Measurements from ENCODE around the gene TNFRSF18. TPM values are rescaled to one million over a fixed set of nuclear protein-coding genes. Genes with fewer than 3 reads are reported as not detected.

TNFRSF18 gene
- total and polyA plus RNA-seq, 2 experiments from 2014 or later = 1.1 to 1.5 TPM

GRCh38 chr1:1242461-1243265, 36.3 kb upstream of the TNFRSF18 start:
- Histone ChIP-seq H4K20me1 (replicated peaks; ENCODE audit: insufficient read depth) (no peaks in the 10 kb centered on the region), H3F3A (replicated peaks; ENCODE audit: low read depth) (no peaks in the 10 kb centered on the region), H3K36me3 (ENCODE audit: insufficient read depth) (no peaks in the 10 kb centered on the region), H3K4me1 (ENCODE audit: insufficient read depth) (peaks cover 3% of the 10 kb centered on the region; the same call in 1 of the 2 replicates), H3K9me2 (ENCODE audit: insufficient read depth) (no peaks in the 10 kb centered on the region), H3K27ac (ENCODE audit: low read depth) (no peak overlapping the region), H3K4me3 (no peak overlapping the region), H3K27me3 (ENCODE audit: insufficient read depth) (peaks cover 10% of the 10 kb centered on the region; the same call in 1 of the 2 replicates), H2AFZ (no peak overlapping the region), H3K4me2 (no peak overlapping the region), H3K79me2 (replicated peaks; ENCODE audit: insufficient read depth) (no peaks in the 10 kb centered on the region)
- H3K9me3 Mint-ChIP-seq = no peaks in the 10 kb centered on the region
- TF ChIP-seq, protein P1, sequence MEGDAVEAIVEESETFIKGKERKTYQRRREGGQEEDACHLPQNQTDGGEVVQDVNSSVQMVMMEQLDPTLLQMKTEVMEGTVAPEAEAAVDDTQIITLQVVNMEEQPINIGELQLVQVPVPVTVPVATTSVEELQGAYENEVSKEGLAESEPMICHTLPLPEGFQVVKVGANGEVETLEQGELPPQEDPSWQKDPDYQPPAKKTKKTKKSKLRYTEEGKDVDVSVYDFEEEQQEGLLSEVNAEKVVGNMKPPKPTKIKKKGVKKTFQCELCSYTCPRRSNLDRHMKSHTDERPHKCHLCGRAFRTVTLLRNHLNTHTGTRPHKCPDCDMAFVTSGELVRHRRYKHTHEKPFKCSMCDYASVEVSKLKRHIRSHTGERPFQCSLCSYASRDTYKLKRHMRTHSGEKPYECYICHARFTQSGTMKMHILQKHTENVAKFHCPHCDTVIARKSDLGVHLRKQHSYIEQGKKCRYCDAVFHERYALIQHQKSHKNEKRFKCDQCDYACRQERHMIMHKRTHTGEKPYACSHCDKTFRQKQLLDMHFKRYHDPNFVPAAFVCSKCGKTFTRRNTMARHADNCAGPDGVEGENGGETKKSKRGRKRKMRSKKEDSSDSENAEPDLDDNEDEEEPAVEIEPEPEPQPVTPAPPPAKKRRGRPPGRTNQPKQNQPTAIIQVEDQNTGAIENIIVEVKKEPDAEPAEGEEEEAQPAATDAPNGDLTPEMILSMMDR (conservative IDR thresholded peaks at IDR 0.05; ENCODE audit: low read depth in 2 of 2) = no peak
- no peak for TF ChIP-seq CREB1 (CRISPR knock-in tag; IDR thresholded peaks at IDR 0.05; ENCODE audit: low read depth)
- no peak for TF ChIP-seq EZH2phosphoT487 (IDR thresholded peaks at IDR 0.05; ENCODE audit: unreplicated experiment)
- TF ChIP-seq ZNF331 (CRISPR knock-in tag; IDR thresholded peaks at IDR 0.05; ENCODE audit: low read depth) = no peak
- TF ChIP-seq NANOG (IDR thresholded peaks at IDR 0.05; ENCODE audit: borderline replicate concordance) = no peak
- TF ChIP-seq, protein P2, sequence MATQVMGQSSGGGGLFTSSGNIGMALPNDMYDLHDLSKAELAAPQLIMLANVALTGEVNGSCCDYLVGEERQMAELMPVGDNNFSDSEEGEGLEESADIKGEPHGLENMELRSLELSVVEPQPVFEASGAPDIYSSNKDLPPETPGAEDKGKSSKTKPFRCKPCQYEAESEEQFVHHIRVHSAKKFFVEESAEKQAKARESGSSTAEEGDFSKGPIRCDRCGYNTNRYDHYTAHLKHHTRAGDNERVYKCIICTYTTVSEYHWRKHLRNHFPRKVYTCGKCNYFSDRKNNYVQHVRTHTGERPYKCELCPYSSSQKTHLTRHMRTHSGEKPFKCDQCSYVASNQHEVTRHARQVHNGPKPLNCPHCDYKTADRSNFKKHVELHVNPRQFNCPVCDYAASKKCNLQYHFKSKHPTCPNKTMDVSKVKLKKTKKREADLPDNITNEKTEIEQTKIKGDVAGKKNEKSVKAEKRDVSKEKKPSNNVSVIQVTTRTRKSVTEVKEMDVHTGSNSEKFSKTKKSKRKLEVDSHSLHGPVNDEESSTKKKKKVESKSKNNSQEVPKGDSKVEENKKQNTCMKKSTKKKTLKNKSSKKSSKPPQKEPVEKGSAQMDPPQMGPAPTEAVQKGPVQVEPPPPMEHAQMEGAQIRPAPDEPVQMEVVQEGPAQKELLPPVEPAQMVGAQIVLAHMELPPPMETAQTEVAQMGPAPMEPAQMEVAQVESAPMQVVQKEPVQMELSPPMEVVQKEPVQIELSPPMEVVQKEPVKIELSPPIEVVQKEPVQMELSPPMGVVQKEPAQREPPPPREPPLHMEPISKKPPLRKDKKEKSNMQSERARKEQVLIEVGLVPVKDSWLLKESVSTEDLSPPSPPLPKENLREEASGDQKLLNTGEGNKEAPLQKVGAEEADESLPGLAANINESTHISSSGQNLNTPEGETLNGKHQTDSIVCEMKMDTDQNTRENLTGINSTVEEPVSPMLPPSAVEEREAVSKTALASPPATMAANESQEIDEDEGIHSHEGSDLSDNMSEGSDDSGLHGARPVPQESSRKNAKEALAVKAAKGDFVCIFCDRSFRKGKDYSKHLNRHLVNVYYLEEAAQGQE (IDR thresholded peaks at IDR 0.05; ENCODE audit: unreplicated experiment) = no peak
- TF ChIP-seq, protein P3, sequence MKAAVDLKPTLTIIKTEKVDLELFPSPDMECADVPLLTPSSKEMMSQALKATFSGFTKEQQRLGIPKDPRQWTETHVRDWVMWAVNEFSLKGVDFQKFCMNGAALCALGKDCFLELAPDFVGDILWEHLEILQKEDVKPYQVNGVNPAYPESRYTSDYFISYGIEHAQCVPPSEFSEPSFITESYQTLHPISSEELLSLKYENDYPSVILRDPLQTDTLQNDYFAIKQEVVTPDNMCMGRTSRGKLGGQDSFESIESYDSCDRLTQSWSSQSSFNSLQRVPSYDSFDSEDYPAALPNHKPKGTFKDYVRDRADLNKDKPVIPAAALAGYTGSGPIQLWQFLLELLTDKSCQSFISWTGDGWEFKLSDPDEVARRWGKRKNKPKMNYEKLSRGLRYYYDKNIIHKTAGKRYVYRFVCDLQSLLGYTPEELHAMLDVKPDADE (IDR thresholded peaks at IDR 0.05) = no peak
- no peak for TF ChIP-seq EZH2 (IDR thresholded peaks at IDR 0.05; ENCODE audit: low read depth, unreplicated experiment)
- TF ChIP-seq ZNF114 (CRISPR knock-in tag; IDR thresholded peaks at IDR 0.05) = no peak
- TF ChIP-seq POLR2AphosphoS5 (IDR thresholded peaks at IDR 0.05; ENCODE audit: low read depth) = no peak
- no peak for TF ChIP-seq JUNB (IDR thresholded peaks at IDR 0.05; ENCODE audit: unreplicated experiment)
- TF ChIP-seq ZNF462 (CRISPR knock-in tag; IDR thresholded peaks at IDR 0.05) = no peak
- no peak for TF ChIP-seq STAT1 (IDR thresholded peaks at IDR 0.05; ENCODE audit: unreplicated experiment)
- H3K27ac Mint-ChIP-seq = no peak overlapping the region
- no peak overlapping the region for H3K4me3 Mint-ChIP-seq
- no peak for ATAC-seq
- H3K36me3 Mint-ChIP-seq (ENCODE audit: low read depth) = no peaks in the 10 kb centered on the region
- H3K27me3 Mint-ChIP-seq (ENCODE audit: insufficient read depth, low read depth, poor library complexity) = peaks cover 6% of the 10 kb centered on the region
- no peak for DNase-seq (ENCODE audit: low spot score)
- no peaks in the 10 kb centered on the region for H3K4me1 Mint-ChIP-seq
